Measurements from ENCODE around the gene SLC22A15.

GRCh38 chr1:115953180-115953579 lies 23.1 kb upstream of the SLC22A15 start:
- TF ChIP-seq OSR1 (CRISPR knock-in tag; IDR thresholded peaks at IDR 0.05) (no peak), TOX (CRISPR knock-in tag; IDR thresholded peaks at IDR 0.05; ENCODE audit: borderline replicate concordance) (no peak)
